Peyer's patch (tissue), 4 donors: ENCODE data around the gene SCG3. TPM values are rescaled to one million over a fixed set of nuclear protein-coding genes. Genes with fewer than 3 reads are reported as not detected.

ENCODE experiments used
- DNase-seq, 3 donors: peaks; one replicate each; pipeline ENCODE4 v3.0.0-alpha.2; 2017 to 2019
- H3K27ac ChIP-seq, 4 donors: fragments of 200-600 bp; sonication (generic); one replicate each; pipeline ENCODE4 v1.5.1; 2016 to 2019
- H3K27me3 ChIP-seq, 2 donors: fragments of 200-600 bp; sonication (generic); one replicate each; pipeline ENCODE4 v1.5.1; 2019
- H3K36me3 ChIP-seq, 3 donors: fragments of 200-600 bp; sonication (generic); one replicate each; pipeline ENCODE4 v1.5.1; 2016 to 2019
- H3K4me1 ChIP-seq, 4 donors: fragments of 200-600 bp; sonication (generic); one replicate each; pipeline ENCODE4 v1.5.1; 2016 to 2019
- H3K4me3 ChIP-seq, 4 donors: fragments of 200-600 bp; sonication (generic); 1 replicate in 3 of 4; 2 replicates in 1 of 4; pipeline ENCODE4 v1.5.1; 2016 to 2019; ENCODE audit warnings: mild to moderate bottlenecking in 1 of 4
- H3K9me3 ChIP-seq, 4 donors: fragments of 200-600 bp; sonication (generic); one replicate each; pipeline ENCODE4 v1.5.1; 2016 to 2019; ENCODE audit warnings: mild to moderate bottlenecking in 1 of 4
- POLR2A ChIP-seq, 2 donors: fragments of 450-650 bp; IDR thresholded peaks; one replicate each; pipeline ENCODE4 v1.5.1; 2017; ENCODE audit warnings: antibody characterized with exemption in 2 of 2, mild to moderate bottlenecking in 2 of 2, moderate library complexity in 2 of 2
- total RNA-seq, 4 donors: library from RNA; depleted of rRNA; stranded (reverse); fragments of >200 nt; gene quantifications; one replicate each; pipeline ENCODE4 v1.1.0, GENCODE V29; 2016
- TF ChIP-seq, protein P1 (sequence below), 6 experiments: fragments of 450-650 bp in 4 of 6; fragments of 200-600 bp in 2 of 6; sonication (generic) in 1 of 6; IDR thresholded peaks; one replicate each; pipeline ENCODE4 v1.5.1; 2017 to 2019; ENCODE audit warnings: antibody characterized with exemption in 6 of 6, mild to moderate bottlenecking in 3 of 6, moderate library complexity in 1 of 6

The SCG3 gene
- total RNA-seq, 4 donors from 2014 or later: 0.40 to 1.7 (median 0.95) TPM

DNA sequence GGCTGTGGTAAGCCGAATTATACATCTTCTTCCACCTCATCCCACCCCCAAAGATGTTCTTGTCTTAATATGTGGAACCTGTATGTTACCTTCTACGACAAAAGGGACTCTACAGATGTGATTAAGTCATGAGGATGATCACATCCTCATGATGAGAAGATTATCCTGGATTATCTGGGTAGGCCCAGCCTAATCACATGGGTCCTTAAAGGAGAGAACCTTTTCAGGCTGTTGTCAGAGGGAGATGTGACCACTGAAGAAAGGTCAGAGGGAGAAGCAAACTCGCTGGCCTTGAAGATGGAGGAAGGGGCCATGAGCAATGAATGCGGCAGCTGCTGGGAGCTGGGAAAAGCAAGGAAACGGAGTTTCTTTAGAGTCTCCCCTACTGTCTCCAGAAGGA lies 12.9 kb upstream of the SCG3 start:
- Histone ChIP-seq H3K9me3 (no peaks in the 10 kb centered on the region), H3K27me3 (no peaks in the 10 kb centered on the region), H3K27ac (no peak overlapping the region), H3K4me3 (no peak overlapping the region), H3K36me3 (no peaks in the 10 kb centered on the region), H3K4me1 (no peaks in the 10 kb centered on the region)
- DNase-seq: no peak
- TF ChIP-seq, protein P1, sequence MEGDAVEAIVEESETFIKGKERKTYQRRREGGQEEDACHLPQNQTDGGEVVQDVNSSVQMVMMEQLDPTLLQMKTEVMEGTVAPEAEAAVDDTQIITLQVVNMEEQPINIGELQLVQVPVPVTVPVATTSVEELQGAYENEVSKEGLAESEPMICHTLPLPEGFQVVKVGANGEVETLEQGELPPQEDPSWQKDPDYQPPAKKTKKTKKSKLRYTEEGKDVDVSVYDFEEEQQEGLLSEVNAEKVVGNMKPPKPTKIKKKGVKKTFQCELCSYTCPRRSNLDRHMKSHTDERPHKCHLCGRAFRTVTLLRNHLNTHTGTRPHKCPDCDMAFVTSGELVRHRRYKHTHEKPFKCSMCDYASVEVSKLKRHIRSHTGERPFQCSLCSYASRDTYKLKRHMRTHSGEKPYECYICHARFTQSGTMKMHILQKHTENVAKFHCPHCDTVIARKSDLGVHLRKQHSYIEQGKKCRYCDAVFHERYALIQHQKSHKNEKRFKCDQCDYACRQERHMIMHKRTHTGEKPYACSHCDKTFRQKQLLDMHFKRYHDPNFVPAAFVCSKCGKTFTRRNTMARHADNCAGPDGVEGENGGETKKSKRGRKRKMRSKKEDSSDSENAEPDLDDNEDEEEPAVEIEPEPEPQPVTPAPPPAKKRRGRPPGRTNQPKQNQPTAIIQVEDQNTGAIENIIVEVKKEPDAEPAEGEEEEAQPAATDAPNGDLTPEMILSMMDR (IDR thresholded peaks at IDR 0.05): no peak
- no peak for TF ChIP-seq POLR2A (IDR thresholded peaks at IDR 0.05)

DNA sequence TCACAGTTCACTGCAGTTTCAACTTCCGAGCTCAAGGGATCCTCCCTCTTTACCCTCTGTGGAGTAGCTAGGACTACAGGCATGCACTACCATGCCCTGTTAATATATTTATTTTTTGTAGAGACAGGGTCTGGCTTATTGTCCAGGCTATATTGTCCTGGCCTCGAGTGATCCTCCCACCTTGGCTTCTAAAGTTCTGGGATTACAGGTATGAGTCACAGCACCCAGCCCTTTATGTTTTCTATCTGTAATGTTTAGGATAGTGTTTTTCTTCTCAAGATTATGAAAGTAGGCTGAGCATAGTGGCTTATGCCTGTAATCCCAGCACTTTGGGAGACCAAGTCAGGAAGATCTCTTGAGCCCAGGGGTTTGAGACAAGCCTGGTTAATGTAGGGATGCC lies 11.9 kb upstream of the SCG3 start:
- TF ChIP-seq, protein P1 (IDR thresholded peaks at IDR 0.05): no peak
- TF ChIP-seq POLR2A (IDR thresholded peaks at IDR 0.05): no peak
- Histone ChIP-seq H3K27ac (no peak overlapping the region), H3K36me3 (no peaks in the 10 kb centered on the region), H3K9me3 (no peaks in the 10 kb centered on the region), H3K4me1 (no peaks in the 10 kb centered on the region), H3K4me3 (no peak overlapping the region), H3K27me3 (no peaks in the 10 kb centered on the region)
- DNase-seq: no peak

DNA sequence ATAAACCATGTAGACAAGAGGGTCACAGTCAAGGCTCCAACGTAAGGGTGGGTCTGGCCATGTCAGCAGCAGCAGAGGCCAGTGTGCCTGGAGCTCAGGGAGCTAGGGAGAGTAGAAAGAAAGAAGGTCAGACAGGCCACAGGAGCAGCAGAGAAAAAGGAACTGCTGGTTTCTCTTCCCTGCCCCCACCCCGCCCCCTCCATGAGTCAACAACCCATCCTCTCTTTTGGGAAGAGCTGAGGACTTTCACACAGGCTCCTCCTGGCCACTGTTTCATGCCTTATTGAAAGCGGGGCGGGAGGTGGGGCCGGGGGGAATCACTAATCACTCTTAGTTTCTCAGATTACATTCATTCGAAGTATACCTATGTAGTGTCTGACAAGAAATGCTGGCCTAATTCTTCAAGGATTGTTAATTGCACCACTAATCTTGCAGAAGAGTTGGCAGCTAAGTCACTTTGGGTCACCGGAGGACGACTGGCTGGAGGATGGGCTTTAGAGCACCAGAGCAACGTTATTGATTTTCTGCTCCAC lies 9.1 kb upstream of the SCG3 start:
- no peaks in the 10 kb centered on the region for H3K27me3 ChIP-seq
- TF ChIP-seq POLR2A (IDR thresholded peaks at IDR 0.05): no peak
- TF ChIP-seq, protein P1 (IDR thresholded peaks at IDR 0.05): no peak
- H3K36me3 ChIP-seq: no peaks in the 10 kb centered on the region
- no peak overlapping the region for H3K27ac ChIP-seq
- no peak overlapping the region for H3K4me3 ChIP-seq
- no peaks in the 10 kb centered on the region for H3K4me1 ChIP-seq
- DNase-seq: no peak
- H3K9me3 ChIP-seq: no peaks in the 10 kb centered on the region

DNA sequence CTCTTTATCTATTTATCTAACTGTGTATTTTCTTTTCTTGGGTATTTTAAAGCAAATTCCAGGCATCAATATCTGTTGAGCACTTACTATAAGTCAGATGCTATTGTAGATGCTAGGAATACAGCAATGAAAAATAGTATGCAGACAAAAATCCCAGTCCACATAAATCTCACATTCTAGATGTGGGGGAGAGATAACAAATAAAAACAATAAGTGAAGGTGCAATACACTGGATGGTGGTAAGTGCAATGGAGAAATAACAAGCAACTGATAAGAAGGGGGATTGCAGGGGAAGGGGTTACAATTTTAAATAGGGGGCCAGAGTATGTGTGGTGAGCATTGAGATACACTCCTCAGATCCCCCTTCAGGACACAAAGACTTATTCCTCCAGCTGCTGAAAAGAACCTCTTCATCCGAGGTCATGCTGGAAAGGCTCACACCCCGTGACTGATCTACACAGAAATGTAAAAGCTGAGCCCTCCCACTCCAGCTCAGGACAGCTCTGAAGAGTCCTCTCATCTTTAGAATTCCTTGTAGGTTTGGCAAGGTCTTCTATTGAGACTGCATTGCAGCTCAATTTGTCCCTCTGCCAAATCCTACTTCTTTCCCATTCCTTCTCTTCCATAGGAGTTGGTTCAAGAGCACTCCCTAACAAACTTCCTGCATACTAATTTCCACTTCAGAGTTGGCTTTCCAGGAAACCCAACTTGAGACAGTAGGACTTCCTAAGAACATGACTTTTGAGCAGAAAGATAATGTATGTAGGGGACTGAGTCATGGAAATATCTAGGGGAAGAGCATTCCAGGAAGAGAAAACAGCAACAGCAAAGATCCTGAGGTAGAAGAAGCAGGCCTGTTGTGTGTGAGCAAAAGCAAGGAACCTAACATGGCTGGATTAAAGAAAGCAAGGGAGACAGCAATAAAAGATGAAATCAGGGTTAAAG lies 8.1 kb upstream of the SCG3 start:
- Histone ChIP-seq H3K36me3 (no peaks in the 10 kb centered on the region), H3K4me3 (no peak overlapping the region), H3K27ac (no peak overlapping the region), H3K9me3 (no peaks in the 10 kb centered on the region), H3K27me3 (no peaks in the 10 kb centered on the region), H3K4me1 (no peaks in the 10 kb centered on the region)
- TF ChIP-seq, protein P1 (IDR thresholded peaks at IDR 0.05): no peak
- TF ChIP-seq POLR2A (IDR thresholded peaks at IDR 0.05): no peak
- no peak for DNase-seq

DNA sequence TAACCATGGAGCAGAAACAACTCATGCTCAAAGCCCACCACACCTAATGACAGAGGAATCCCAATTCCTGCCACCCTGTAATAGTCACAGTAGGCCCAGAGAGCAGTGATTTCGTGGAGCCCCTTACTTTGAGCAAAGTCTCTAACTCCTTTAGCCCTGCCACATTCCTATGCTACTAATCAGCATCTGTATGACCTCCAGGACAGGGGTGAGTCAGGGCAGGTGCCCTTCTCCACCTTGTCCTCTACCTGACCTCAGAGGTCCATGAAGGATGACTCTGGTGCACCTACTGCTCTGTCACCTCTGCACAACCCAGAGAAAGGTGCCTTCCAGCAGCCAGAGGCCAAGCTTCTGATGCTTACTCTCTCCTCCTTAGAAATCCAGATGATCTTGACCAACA lies 6.1 kb upstream of the SCG3 start:
- H3K27ac ChIP-seq: no peak overlapping the region
- no peak for DNase-seq
- TF ChIP-seq POLR2A (IDR thresholded peaks at IDR 0.05): no peak
- TF ChIP-seq, protein P1 (IDR thresholded peaks at IDR 0.05): no peak
- H3K36me3 ChIP-seq: no peaks in the 10 kb centered on the region
- H3K4me3 ChIP-seq: no peak overlapping the region
- no peaks in the 10 kb centered on the region for H3K9me3 ChIP-seq
- no peaks in the 10 kb centered on the region for H3K4me1 ChIP-seq
- H3K27me3 ChIP-seq: no peaks in the 10 kb centered on the region
